ENCODE results near the gene TFPI.

TFPI gene

GRCh38 chr2:187481543-187481942 is 72.7 kb downstream of the TFPI start:
- no peak overlapping the region for H3K27ac ChIP-seq (ENCODE audit: low read length)
- no peak overlapping the region for H2AFZ ChIP-seq (ENCODE audit: low read depth, low read length)
- H3K9me3 ChIP-seq (ENCODE audit: insufficient read depth, low read length, severe bottlenecking) = no peaks in the 10 kb centered on the region
- H3K9ac ChIP-seq (ENCODE audit: low read depth, low read length) = no peak overlapping the region
- H3K4me2 ChIP-seq (ENCODE audit: insufficient read depth, low read length) = no peak overlapping the region
- TF ChIP-seq CTCF (IDR thresholded peaks at IDR 0.05; ENCODE audit: borderline replicate concordance, extremely low read depth, low read length, poor library complexity, severe bottlenecking) = no peak
- no peak for TF ChIP-seq EZH2 (IDR thresholded peaks at IDR 0.05; ENCODE audit: borderline replicate concordance, low read depth, low read length, severe bottlenecking)
- H3K79me2 ChIP-seq (ENCODE audit: insufficient read depth, low read length) = no peaks in the 10 kb centered on the region
- no peak overlapping the region for H3K4me3 ChIP-seq (ENCODE audit: low read depth in 1 of 2, low read length in 2 of 2)
- no peak for DNase-seq
- H3K27me3 ChIP-seq (ENCODE audit: insufficient read depth, low read length, poor library complexity) = no peaks in the 10 kb centered on the region
- no peaks in the 10 kb centered on the region for H3K36me3 ChIP-seq (ENCODE audit: insufficient read depth, low read length)
- H3K4me1 ChIP-seq (ENCODE audit: insufficient read depth, low read length) = no peaks in the 10 kb centered on the region
- H4K20me1 ChIP-seq (ENCODE audit: insufficient read depth, low read length) = no peaks in the 10 kb centered on the region
- ATAC-seq (ENCODE audit: insufficient read depth, low read depth) = no peak

- H3K9me3 ChIP-seq (ENCODE audit: insufficient read depth, low read length, severe bottlenecking) = no peaks in the 10 kb centered on the region
- no peaks in the 10 kb centered on the region for H3K4me1 ChIP-seq (ENCODE audit: insufficient read depth, low read length)
- no peak for ATAC-seq (ENCODE audit: insufficient read depth, low read depth)
- H3K27ac ChIP-seq (ENCODE audit: low read length) = no peak overlapping the region
- no peak overlapping the region for H3K4me3 ChIP-seq (ENCODE audit: low read depth in 1 of 2, low read length in 2 of 2)
- no peaks in the 10 kb centered on the region for H3K79me2 ChIP-seq (ENCODE audit: insufficient read depth, low read length)
- H4K20me1 ChIP-seq (ENCODE audit: insufficient read depth, low read length) = no peaks in the 10 kb centered on the region
- no peak overlapping the region for H3K4me2 ChIP-seq (ENCODE audit: insufficient read depth, low read length)
- TF ChIP-seq EZH2 (IDR thresholded peaks at IDR 0.05; ENCODE audit: borderline replicate concordance, low read depth, low read length, severe bottlenecking) (no peak), CTCF (IDR thresholded peaks at IDR 0.05; ENCODE audit: borderline replicate concordance, extremely low read depth, low read length, poor library complexity, severe bottlenecking) (no peak)
- H2AFZ ChIP-seq (ENCODE audit: low read depth, low read length) = no peak overlapping the region
- no peaks in the 10 kb centered on the region for H3K36me3 ChIP-seq (ENCODE audit: insufficient read depth, low read length)
- H3K27me3 ChIP-seq (ENCODE audit: insufficient read depth, low read length, poor library complexity) = no peaks in the 10 kb centered on the region
- DNase-seq = no peak
- no peak overlapping the region for H3K9ac ChIP-seq (ENCODE audit: low read depth, low read length)
Observed at GRCh38 chr2:187478719-187479118, 75.5 kb downstream of the TFPI start.

GRCh38 chr2:187477051-187477450 is 77.2 kb downstream of the TFPI start:
- H2AFZ ChIP-seq (ENCODE audit: low read depth, low read length) = no peak overlapping the region
- no peak overlapping the region for H3K27ac ChIP-seq (ENCODE audit: low read length)
- no peak overlapping the region for H3K4me2 ChIP-seq (ENCODE audit: insufficient read depth, low read length)
- H4K20me1 ChIP-seq (ENCODE audit: insufficient read depth, low read length) = no peaks in the 10 kb centered on the region
- H3K9me3 ChIP-seq (ENCODE audit: insufficient read depth, low read length, severe bottlenecking) = no peaks in the 10 kb centered on the region
- H3K4me1 ChIP-seq (ENCODE audit: insufficient read depth, low read length) = no peaks in the 10 kb centered on the region
- no peak overlapping the region for H3K9ac ChIP-seq (ENCODE audit: low read depth, low read length)
- TF ChIP-seq CTCF (IDR thresholded peaks at IDR 0.05; ENCODE audit: borderline replicate concordance, extremely low read depth, low read length, poor library complexity, severe bottlenecking) (no peak), EZH2 (IDR thresholded peaks at IDR 0.05; ENCODE audit: borderline replicate concordance, low read depth, low read length, severe bottlenecking) (no peak)
- H3K27me3 ChIP-seq (ENCODE audit: insufficient read depth, low read length, poor library complexity) = no peaks in the 10 kb centered on the region
- no peak for DNase-seq
- no peak overlapping the region for H3K4me3 ChIP-seq (ENCODE audit: low read depth in 1 of 2, low read length in 2 of 2)
- H3K36me3 ChIP-seq (ENCODE audit: insufficient read depth, low read length) = no peaks in the 10 kb centered on the region
- no peaks in the 10 kb centered on the region for H3K79me2 ChIP-seq (ENCODE audit: insufficient read depth, low read length)
- ATAC-seq (ENCODE audit: insufficient read depth, low read depth) = no peak

All from DND-41 (cell line).